Uterus (tissue), 2 donors: ENCODE results near the gene ATP1B3.

ENCODE experiments used
- POLR2A ChIP-seq, 2 donors: fragments of 450-650 bp; IDR thresholded peaks; one replicate each; pipeline ENCODE4 v1.6.1; 2016; ENCODE audit warnings: antibody characterized with exemption in 2 of 2, mild to moderate bottlenecking in 1 of 2, moderate library complexity in 1 of 2
- TF ChIP-seq, protein P1 (sequence below), 4 experiments: fragments of 200-600 bp in 2 of 4; fragments of 450-650 bp in 2 of 4; sonication (generic) in 2 of 4; IDR thresholded peaks; one replicate each; pipeline ENCODE4 v1.5.1; 2016 to 2019; ENCODE audit warnings: antibody characterized with exemption in 4 of 4, mild to moderate bottlenecking in 2 of 4, moderate library complexity in 1 of 4

- no peak for TF ChIP-seq POLR2A (IDR thresholded peaks at IDR 0.05)
- TF ChIP-seq, protein P1, sequence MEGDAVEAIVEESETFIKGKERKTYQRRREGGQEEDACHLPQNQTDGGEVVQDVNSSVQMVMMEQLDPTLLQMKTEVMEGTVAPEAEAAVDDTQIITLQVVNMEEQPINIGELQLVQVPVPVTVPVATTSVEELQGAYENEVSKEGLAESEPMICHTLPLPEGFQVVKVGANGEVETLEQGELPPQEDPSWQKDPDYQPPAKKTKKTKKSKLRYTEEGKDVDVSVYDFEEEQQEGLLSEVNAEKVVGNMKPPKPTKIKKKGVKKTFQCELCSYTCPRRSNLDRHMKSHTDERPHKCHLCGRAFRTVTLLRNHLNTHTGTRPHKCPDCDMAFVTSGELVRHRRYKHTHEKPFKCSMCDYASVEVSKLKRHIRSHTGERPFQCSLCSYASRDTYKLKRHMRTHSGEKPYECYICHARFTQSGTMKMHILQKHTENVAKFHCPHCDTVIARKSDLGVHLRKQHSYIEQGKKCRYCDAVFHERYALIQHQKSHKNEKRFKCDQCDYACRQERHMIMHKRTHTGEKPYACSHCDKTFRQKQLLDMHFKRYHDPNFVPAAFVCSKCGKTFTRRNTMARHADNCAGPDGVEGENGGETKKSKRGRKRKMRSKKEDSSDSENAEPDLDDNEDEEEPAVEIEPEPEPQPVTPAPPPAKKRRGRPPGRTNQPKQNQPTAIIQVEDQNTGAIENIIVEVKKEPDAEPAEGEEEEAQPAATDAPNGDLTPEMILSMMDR (IDR thresholded peaks at IDR 0.05) = no peak
Measured at GRCh38 chr3:141860086-141860669, 16.3 kb upstream of the ATP1B3 start.
